ENCODE results near the gene UBE2L5.

The UBE2L5 gene

DNA sequence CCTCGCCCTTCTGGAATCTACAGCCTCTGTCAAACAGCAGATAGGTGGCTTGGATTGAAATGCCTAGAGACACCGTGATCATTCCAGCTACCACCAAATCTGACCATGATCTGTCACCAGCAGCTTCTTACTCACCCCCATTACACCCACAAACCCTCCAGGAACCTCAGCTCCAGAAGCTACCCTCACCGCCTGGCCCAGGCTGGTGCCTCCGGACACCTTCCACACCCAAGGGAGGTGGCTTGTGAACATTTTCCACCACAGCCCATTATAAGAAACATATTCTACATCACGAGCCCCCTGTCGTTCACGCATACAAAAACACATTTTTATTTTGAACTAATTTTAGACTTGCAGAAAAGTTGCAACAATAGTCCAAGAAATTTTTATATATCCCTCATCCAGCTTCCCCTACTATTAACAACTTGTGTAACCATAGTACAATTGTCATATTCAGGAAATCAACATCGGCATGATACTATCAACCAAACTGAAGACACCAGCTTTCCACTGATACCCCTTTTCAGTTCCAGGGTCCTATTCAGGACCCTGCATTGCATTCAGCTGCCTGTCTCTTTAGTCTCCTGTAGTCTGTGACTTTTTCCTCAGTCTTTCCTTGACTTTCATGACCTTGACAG, 15.4 kb upstream of the UBE2L5 start:
- no peak for DNase-seq (ENCODE audit: low read depth)

DNA sequence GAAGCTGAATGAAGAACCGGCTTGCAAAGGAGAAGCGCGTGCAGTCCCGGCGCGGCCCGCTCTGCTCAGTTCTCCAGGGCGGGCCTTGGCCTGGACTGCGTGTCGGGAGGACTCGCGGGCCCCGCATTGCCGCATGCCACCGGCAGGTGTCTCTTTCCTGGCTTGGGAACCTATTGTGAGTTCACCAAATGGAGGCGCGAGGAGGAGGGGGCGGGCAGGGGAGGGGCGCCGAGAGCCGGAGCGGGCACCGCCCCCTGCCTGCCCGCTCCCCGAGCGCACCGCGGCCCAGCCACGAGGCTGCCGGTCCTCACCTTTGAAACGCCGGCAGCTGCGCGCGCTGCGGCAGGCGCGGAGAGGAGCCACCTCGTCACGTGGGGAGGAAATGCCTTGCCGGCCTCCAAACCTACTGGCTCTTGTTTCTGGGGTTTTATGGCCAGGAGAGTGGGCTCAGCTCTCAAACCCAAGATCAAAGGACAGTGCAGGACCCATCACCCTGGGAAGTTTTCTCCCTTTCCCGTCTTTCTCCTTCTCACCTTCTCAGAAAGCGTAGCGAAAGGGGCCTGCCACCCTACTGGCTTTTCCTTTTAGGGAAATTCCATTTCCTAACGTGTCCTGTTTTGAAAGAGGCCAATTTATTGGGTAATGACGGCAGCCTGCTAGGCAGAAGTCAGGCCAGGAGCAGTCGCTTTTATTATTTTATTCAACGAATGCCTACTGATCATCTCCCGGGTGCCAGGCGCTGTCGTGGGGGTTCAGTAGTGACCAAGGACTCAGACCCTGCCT, 13.8 kb upstream of the UBE2L5 start:
- peak; percentile 85 for DNase-seq (ENCODE audit: low read depth)

DNA sequence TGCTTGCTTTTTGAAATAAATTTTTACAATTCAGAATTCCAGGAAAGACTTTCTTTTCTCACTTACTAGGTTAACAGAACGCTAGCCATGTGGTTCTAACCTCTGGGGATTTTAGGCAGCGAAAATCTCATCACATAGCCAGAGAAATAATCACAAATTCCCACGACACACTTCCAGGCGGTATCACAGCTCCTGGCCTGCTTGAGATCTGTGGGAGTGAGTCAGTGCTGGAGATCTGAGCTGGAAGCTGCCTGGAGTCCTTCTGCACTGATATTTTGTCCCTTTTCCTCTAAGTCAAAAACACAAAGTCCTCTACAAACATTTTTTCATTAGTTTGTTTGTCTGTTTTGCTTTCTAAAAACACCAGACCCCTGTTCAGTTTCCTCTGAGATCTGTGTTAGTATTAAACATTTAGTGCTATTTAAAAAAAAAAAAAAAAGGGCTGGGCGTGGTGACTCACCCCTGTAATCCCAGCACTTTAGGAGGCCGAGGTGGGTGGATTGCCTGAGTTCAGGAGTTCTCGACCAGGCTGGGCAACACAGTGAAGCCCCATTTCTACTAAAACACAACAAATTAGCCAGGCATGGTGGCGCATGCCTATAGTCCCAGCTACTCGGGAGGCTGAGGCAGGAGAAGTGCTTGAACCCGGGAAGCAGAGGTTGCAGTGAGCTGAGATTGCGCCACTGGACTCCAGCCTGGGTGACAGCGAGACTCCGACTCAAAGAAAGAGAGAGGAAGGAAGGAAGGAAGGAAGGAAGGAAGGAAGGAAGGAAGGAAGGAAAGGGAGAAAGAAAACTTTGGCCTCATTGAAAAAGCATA, 12.2 kb upstream of the UBE2L5 start:
- DNase-seq (ENCODE audit: low read depth): no peak

DNA sequence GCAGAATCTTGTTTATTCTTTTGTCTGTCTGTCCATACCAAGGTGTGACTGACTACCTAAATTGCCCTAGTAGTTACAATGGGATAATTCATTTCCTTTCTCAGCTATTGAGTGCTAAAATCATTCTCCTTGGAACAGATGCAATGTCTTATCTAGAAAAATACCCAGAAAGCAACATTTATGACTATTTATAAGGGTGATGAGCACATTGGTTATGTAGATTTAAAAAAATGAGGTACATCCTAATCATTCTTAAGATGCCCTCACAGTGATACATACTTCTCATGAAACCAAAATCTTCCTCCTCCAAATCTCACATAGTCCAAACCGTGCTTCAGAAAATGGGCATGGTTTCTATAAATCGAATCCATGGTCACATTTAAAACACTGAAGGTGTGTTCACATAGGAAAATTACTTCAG, 11.6 kb upstream of the UBE2L5 start:
- DNase-seq (ENCODE audit: low read depth): no peak

DNA sequence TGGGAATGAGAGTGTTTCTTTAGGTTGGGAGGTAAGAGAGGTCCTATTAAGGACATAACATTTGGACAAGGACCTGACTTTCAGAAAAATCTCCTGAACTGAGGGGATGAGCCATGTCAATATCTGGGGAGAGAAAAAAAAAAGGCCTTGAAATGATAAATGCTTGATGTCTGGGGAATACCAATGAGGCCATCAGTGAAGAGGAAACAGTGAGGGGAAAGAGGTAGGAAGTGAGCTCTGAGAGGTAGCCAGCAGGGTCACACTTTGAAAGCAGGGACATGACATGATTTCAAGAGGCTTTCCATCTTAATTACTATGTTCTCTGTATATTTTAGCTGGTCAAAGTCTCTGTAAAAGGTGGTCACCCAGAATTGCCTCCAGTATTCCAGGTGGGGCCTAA, 9.9 kb upstream of the UBE2L5 start:
- DNase-seq (ENCODE audit: low read depth): no peak

DNA sequence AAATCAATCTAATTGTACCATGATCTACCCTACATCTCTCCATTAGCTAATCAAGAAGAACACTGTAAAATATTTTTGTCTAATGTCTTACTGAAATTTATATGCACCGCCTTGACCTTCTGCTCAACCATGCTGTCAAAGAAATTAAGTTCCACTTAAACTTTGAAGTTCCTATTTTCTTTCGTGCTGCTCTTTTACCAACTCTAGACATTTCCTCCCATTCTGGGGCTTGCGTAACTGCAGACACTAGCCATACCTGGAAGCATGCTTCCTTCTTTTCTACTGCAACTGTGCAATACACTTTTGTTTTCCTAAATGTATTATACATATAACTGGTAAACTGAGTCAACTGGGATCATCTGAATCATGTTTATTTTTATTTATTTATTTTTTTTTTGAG, 8.5 kb upstream of the UBE2L5 start:
- DNase-seq (ENCODE audit: low read depth): no peak

DNA sequence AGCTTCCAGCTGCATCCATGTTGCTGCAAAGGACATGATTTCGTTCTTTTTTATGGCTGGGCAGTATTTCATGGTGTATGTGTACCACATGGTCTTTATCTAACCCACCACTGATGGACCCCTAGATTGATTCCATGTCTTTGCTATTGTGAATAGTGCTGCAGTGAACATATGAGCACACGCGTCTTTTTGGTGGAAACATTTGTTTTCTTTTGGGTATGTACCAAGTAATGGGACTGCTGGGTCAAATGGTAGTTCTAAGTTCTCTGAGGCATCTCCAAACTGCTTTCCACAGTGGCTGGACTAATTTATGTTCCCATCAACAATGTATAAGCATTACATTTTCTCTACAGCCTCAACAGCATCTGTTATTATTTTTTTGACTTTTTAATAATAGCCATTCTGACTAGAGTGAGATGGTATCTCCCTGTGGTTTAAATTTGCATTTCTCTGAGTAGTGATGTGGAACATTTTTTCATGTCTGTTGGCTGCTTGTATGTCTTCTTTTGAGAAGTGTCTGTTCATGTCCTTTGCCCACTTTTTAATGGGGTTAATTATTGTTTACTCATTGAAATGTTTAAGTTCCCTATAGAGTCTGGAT, 6.8 kb upstream of the UBE2L5 start:
- DNase-seq (ENCODE audit: low read depth): no peak

DNA sequence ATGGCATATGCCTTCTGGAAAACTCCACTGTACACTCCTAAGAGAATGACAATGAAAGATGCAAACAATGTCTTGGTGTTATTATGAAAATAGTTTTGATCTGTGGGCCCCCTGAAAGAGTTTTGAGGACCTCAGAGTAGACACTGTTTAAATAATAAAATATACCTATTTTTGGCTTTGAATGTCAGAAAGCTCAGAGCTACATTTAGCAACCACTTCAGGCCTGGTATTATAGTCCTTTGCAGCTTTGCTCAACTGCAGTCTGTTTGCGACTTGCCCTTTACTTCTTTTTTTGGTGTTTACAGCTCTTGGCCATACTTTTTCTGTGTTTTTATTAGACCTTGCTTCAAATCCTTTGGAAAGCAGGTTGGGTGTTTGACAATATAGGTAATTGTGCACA, 5.8 kb upstream of the UBE2L5 start:
- DNase-seq (ENCODE audit: low read depth): no peak

DNA sequence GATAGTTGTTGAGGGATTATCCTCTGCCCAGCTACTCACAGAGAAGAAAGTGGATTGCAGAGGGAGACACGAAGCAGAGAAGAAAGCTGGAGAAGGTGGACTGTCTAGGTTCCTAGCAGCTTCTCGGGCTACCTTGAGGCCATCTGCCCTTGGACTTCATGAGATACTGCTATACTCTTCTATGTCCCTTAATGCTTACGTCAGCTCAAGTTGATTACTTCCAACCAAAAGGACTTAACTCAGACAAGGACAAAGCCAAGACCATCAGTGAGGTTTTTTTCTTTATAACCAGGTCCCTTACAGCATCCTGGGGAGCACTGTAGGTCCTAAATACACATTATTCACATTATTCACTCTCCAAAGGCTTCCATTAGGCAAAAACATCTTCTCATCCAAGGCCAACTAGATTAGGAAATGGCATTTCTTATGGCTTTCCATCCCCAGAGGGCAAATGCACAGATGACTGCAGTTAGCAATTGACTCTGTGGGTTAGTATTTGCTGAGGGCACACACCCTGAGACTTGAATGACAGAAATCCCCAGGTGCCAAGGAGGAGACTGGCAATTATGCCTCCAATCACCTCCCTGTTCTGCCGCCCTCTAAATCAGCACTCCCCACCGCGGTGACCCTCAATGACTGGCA, 4.1 kb upstream of the UBE2L5 start:
- no peak for DNase-seq (ENCODE audit: low read depth)

DNA sequence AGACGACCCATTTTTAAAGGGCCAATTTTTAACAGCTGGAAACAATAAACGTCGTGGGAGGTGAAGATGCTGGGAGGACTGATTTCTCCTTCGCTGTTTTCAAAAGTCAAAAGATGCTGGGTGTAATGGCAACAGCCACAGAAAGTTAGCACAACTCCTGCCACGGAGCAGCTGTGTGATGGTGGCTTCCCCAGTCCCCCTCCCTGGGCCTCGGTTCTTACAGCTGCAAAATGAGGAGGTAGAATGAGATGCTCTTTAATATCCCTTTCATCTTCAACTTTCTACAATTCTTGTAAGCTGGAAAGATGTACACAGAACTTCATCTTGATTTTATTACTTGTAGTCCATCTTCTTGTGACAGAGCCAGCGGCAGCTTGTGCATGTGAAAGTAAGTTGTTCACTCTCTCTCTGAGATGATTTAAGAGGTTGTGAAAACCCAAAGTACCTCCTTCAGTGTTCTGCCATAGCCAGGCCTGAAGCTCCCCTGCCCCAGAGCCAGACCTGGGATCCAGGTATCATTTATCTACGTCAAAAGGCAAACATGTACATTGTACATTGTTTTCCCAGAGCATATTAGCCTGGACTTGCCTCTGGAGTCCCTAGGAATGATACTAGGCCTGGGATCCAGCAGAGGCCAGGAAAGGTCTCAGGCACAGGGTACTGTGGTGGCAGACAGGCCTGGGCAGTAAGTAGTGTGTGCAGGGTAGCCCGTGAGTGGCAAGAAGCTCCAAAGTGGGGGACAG, 3.4 kb upstream of the UBE2L5 start:
- DNase-seq (ENCODE audit: low read depth): no peak

DNA sequence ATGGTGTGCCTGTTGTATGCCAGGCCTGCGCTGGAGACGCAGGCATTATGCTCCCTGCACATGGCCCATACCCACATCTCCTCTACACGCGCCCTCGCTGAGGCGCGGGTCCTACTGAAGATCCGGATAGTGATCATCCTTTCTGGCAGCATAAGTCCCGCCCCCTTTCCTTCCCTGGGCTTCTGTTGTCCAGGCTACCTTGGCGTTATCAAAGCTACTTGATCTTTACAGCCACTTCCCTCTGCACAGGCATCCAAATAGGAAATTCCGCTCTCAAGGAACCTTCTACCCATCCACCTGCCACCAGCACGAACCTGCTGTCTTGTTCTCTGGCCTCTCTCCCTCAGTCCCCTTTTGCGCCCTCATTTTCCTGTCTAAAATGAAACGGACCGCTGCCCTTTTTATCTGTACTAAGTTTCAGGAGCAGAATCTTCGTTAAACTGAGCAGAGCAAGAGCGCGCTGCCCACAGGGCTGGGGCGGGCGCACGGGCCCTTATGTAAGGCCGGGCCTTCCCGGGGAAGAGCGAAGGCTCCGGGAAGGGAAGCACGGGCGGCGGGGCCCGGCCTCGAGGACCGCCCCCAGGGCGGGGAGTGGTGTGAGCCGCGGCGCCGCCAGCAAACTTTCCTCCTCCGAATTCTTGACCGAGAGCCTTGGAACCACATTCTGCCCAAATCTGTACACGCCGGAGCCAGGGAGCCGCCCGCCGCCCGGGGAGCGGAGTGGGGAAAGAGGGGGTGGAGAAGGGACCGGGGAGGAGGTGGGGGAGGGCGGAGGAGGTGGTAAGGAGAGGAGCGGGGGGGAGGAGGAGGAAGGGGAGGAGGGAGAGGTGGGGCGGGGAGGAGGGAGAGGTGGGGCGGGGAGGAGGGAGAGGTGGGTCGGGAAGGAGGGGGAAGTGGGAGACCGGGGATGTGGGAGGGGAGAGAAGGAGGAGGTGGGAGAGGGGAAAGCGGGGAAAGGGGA, 920 bp upstream of the UBE2L5 start:
- DNase-seq (ENCODE audit: low read depth): no peak

DNA sequence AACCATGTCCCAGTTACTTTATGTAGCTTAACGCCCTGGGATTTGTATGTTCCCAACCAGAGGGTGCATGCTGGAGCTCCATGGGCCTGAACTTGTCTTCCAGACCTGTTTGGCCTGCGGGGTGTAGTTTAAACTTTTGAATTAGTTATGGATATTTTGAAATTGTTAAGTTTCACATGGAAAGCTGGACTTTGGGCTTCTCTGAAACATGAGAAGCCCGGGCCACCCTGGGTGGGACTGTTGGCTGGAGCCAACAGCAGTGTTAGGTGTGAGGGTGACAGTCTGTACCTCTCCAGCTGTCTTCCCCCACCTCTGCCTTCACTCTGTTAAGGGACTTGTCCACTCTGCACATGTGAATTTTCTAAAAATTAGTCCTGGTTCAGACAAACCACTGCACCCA, 1.6 kb downstream of the UBE2L5 start:
- DNase-seq (ENCODE audit: low read depth): no peak

DNA sequence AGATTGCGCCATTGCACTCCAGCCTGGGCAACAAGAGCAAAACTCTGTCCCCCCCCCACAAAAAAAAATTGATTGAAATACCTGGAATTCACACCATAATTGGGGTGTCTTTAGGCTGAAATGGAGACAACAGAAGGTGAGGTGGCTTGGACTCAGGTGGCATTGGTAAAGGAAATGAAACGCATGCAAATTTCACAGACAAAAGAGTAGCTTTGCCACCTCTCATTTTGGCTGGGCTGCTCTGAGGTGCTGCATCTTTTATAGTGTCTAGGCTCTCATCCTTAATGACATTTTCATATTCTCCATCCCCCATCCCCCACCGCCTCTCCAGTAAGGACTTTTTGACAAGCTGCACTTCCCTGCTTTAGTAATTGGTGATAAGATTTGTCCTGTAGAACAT, 6.9 kb downstream of the UBE2L5 start:
- DNase-seq (ENCODE audit: low read depth): no peak

DNA sequence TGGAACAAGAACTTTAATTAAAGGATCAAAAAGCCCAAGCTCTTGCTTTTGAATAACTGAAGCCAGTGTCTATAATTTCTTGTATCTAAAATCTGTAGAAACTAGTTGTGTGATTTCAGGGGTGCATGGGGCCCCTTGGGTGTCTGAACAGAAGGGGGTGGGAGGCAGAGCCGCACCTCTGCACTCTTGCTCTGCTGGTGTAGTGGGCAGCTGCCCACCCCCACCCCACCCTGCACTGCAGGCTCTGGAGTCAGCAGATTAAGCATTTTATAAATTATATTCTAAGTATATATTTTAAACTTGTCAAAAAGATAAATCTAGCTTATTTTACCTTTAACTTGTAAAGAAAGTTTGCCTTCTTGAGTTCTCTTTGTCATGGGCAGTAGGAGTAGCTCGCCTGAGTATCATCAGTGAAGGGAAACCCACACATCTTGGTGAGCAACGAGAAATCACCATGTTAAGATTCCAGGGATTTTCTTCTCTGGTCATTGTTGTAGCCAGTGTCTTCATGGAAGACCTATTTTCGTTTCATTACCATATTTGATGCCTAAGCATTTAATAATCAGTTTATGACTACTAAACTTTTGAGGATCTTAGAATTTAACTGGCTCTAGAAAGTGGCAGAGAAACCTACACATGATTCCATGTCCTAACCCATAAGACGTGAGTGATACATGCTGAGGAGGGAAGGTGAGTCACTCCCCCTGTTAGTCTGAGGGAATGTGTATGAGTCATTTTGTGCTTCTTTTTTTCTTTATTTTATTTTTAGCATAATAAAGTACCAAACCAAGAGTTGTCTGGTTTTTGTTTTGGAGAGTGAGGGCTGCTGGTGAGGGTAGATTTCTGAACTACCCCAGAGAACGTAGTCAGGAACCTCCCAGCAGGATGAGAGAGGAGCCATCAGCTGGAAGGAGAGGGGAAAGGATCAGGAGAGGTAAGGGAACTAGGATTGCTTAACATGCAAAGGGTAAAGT, 7.7 kb downstream of the UBE2L5 start:
- DNase-seq (ENCODE audit: low read depth): no peak

DNA sequence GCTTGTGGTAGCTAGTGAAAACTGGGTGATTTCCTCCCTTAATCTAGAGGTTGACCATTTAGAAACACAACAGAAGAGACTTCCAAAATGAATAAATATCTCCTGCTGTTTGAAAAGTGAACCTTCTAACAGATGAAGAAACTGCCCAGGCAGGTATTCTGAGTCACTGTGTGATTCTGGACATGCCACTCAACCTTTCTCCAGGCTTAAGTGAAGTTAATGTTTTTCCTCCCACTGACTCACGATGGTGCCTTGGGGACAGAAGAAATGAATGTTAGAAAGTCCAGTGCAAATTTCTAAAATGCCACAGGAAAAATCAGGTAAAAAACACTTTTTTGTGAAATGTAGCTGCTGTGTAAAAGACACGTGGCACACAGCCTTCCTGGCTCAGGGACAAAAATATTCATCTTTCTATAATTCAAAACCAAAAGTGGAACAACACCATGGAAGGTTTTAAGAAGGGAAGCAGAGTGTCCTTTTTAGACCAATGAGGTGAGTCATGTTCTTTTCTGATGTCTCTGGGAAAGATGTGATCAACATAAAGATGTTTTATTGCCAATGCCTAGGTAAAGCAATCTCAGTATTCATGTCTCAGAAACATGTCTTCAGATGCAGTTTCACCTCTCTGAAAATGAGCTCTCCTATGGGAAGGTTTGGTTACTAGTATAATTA, 9.1 kb downstream of the UBE2L5 start:
- DNase-seq (ENCODE audit: low read depth): no peak

DNA sequence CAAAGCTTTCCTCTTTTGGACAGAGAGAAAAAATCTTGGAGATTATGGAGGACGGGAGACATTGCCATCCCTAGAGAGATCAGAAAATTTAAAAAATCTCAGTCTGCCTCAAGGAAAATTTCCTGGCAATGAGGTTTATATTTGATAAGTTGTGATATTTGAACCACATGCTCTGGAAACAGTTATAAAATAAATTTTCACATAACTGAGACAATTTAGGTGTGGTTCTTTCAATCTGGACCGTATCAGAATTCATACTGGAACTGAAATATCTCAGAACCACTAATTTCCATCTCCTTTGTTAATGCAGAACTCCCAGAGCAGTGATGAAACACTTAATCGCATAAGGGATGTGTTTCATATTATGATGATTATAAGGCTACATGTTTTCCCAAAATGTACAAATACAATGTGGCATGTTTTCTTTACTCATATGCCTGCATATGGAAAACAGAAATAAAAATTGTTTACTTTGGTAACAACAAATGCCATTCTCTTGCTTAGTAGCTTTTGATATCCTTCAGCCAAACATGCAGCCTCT, 13.7 kb downstream of the UBE2L5 start:
- DNase-seq (ENCODE audit: low read depth): no peak

DNA sequence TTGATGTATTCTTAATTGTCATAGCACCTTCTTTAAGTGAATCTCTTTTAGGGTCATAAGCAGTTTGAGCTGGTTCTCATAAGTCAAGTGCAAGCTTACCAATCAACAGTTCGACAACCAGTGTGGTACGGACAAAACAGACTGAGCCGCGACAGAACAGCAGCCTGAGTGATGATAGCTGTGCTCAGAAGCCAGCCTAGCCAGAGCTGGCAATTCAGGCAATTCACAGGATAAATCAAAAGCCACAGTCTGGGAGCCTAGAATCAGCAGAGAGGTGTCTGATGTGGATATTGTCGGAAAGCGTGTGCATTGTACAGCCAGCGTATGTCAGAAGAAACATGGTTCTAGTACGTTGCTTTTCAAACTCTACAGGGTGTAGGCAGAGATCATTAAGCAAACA, 14.9 kb downstream of the UBE2L5 start:
- no peak for DNase-seq (ENCODE audit: low read depth)

DNA sequence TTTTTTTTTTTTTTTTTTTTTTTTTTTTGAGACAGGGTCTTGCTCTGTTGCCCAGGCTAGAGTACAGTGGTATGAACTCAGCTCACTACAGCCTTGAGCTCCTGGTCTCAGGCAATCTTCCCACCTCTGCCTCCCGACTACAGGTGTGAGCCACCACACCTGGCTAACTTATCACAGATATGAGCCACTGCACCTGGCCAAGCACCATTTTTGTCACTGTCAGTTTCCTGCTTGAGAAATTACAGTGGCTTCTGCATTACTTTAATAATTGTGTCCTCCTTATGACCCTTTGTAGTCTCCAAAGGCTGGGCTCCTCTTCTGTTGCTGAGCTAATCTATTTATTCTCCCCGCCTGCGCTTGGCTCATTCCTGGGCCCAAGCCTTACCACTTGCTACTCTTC, 16.0 kb downstream of the UBE2L5 start:
- no peak for DNase-seq (ENCODE audit: low read depth)
